Stimulated activated naive CD4-positive, alpha-beta T cell (primary cell): Measurements from ENCODE around the gene ELOVL5.

Experiments
- DNase-seq, 6 experiments: peaks; one replicate each; lab custom pipeline; 2025; lab: John Stamatoyannopoulos, UW

Gene ELOVL5

DNA sequence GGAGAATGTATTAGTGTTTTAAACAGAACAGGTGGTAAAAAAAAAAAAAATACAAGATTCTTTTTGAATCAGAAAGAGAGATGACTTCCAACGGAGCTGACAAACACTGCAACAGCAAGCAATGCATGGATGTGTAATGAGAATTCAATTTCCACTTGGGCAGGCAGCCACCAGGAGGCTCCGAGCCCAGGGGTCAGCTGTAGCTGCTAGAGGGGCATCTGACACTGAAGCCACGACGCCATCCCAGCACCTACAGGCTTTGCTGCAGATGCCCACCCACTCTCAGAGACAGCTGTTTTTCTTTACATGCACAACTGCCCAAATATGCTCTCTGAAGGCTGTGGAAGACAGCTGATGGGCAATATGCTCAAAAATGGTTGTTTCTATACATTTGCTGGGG is 75.4 kb downstream of the ELOVL5 start:
- no peak for DNase-seq

GRCh38 chr6:53269827-53270226 is 78.9 kb downstream of the ELOVL5 start:
- no peak for DNase-seq

DNA sequence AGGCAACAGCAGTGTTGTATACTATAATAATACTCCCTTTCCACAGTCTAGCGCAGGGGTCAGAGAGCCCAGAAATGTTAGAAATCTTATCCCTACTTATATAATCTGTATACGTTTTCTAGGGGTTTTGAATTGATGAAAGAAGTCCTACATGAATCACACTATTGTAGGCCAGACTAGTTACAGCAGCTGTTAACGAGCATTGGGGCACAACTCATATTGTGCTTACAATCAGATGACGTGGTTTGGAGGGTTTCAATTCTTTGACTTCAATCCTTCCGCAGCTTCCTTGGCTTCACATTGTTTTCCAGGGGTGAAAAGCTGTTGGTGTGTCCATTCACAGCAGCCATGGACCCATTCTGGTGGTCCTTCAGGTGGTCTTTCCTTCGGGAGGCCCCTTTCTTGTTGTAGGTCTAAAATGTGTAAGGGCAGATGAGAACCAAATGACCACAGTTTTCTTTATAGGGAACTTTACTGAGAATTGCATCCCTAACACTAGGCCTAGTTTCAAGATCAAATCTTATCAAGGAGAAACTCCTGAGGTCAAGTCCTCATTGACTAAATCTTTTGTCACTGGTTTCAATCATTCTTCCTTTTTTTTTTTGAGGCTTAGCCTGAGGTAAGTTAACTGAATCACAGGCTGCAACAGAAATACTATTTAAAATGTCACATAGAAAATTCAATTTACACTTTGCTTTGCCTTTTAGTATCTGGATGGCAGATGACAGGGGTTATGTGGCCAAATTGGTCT is 79.7 kb downstream of the ELOVL5 start:
- DNase-seq, result no peak

DNA sequence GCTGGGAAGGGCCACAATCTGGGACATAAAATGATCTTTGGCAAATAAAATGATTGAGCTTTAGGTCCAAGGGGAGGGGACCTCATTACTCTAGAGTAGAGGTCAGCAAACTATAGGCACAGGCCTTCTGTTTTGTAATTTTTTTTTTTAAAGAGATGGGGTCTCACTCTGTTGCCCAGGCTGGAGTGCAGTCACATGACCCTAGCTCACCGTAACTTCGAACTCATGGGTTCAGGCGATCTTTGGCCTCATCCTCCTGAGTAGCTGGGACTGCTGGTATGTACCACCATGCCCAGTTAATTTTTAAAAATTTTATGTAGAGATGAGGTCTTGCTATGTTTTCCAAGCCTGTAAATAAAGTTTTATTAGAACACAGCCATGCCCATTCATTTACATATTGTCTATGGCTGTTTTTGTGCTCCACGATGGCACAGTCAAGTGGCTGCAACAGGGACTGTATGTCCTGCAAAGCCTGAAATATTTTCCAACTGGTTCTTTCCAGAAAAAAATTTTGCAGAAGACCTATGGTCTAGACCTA is 82.1 kb downstream of the ELOVL5 start:
- no peak for DNase-seq

DNA sequence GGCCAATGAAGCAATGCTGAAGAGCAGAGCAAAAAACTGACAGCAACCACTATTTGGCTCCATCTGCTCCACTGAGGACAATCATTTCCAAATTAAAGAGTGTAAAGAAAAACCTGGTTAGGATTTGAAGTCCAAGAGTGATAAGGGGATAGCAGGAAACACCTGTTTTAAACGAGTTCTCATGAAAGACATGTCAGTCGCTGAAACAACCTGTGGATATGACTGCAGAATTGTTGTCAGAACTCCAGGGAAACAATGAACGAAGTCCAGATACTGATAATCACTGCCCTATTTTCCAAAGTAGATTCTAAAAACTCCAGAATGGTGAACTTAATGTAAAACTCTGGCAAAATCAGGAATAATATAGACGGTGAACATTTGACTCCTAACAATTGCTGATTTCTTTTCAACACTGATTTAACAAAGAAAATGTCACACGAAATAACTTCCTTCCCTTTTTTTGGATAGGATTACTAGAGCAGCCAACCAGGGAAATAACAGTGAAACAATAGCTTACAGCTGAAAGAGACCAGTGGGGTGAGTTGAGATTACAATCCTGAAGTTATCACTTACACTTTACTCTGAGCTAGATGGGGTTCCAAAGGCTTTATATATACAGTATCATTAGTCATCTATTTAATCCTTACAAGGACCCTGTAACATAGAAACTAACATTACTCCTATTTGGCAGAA is 83.7 kb downstream of the ELOVL5 start:
- no peak for DNase-seq

- no peak for DNase-seq
Measured at GRCh38 chr6:53264337-53264736, 84.4 kb downstream of the ELOVL5 start.

DNA sequence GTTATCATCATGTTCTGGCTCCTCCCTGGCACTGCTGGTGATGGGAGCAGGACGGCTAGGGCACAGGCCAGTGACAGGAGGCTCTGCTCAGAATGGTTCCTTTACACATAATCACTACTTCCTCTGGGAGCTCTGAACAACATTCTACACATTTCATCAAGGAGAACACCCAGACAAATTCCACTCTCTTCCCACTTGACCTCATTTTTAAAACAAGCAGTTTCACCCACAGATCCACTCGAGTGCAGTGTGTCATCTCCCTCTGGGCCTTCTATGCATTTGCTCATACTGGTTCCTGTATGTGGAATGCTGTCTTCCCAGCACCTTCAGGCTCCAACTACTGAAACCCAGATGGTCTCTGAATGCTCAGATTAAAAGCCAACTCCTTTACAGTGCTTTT is 84.8 kb downstream of the ELOVL5 start:
- DNase-seq, result no peak

DNA sequence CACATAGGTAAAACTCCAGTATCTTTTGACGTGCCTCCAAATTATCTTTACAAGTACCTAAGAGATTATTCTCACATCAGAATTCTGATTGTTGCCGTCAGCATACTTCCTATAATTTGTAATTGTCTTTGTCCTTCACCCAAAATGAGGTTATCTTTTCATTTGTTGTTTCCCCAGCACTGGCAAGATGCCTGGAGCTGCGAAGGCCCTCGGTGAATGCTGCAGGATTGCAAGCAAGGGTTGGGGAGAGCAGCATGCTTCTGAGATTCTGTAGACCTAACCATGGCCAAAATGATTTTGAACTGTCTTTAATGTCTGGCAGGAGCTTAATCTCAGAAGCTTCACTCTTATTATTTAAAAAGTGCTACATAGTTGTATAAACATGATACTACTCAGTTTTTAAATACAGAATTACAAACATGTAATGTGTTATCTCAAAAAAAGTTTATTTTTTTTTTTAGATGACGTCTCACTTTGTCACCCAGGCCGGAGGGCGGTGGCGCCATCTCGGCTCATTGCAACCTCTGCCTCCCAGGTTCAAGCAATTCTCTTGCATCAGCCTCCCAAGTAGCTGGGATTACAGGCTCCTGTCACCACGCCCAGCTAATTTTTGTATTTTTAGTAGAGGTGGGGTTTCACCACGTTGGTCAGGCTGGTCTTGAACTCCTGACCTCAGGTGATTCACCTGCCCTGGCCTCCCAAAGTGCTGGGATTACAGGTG is 88.7 kb downstream of the ELOVL5 start:
- DNase-seq, result no peak

DNA sequence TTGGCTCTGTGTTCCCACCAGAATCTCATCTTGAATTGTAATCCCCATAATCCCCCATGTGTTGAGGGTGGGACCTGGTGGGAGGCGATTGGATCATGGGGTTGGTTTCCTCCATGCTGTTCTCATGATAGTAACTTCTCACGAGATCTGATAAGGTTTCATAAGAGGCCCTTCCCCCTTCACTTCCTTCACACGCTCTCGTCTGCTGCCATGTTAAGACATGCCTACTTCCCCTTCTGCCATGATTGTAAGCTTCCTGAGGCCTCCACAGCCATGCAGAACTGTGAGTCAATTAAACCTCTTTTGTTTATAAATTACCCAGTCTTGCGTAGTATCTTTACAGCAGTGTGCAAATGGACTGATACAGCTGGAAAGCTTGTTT is 90.0 kb downstream of the ELOVL5 start:
- DNase-seq, result no peak

DNA sequence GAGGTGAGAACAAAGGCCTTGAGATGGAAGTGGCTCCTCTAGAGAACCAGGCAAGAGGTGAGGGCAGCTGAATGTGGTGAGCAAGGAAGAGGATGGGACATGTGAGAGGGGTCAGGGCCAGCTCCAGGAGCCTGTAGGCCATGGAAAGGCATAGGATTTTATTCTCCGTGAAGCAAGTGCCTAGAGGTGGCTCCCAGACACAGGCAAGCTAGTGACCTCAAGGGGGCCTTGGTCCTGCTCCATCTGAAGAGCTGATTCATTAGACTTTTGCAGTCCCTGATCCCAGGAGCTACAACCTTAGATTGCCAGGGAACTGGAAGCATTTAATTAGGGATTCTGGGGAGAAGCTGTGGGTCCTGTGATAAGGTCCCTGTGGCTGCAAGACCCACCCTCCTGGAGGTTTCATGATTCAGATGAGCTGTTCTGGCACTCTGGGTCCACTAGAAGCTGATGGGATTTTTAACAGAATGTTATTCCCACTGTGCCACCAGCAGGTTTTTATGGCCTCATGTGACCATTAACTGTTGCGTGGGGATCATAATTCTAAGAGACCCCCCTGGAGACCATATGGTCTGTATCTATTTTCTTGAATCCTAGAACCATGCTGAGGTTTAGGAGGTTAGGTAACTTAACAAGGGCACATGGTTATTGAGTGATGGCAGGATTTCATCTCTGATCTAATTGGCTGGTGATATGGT is 90.5 kb downstream of the ELOVL5 start:
- DNase-seq, result no peak

GRCh38 chr6:53257533-53257932 is 91.2 kb downstream of the ELOVL5 start:
- no peak for DNase-seq

DNA sequence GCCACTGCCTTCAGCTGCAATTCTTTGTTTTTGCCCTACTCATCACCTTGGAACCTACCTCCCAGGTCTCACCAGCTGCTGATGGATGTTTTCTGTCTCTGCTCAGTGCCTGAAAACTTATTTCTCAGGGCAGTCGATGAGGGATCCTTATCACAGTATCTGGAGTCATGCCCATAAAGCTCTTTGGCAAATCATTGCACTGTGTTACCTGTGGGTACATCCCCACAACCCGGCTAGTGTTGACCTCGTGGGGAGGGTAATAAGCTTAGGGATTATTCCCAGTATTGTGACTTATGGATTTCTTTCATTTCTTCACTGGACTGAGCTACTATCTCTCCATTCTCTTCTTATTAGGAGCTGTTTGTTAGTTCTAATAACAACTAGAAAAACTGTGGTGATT is 91.7 kb downstream of the ELOVL5 start:
- DNase-seq, result no peak

- DNase-seq, result no peak
Measured at GRCh38 chr6:53252177-53252692, 96.5 kb downstream of the ELOVL5 start.

DNA sequence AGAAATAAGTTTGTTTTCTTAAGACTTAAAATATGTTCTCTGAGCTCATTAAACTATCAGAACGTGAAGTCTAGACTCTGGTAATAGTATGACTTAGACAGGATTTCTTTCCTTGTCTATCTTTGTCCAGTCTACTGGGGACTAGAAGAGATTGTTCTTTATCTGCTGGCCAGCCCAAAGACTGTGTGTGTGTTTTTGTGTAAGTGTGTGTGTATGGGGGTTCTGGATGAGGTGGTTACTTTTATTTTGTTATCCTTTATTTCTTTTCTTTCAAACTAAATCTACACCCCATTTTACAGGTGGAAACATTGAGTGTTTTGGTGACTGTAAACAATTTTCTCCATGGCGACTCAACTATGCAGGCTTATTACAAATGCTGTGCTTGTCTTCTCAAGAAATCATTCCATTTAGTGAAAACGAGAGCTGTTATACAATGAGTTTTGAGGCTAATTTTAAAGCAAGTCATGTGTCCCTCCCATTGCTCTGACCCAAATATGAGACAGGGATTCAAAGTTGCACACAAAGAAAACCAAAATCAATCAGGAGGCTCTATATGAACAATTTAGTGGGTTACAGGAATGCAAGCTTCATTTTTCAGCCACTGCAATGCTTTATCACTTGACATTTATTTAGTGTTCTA is 97.6 kb downstream of the ELOVL5 start:
- DNase-seq, result no peak

DNA sequence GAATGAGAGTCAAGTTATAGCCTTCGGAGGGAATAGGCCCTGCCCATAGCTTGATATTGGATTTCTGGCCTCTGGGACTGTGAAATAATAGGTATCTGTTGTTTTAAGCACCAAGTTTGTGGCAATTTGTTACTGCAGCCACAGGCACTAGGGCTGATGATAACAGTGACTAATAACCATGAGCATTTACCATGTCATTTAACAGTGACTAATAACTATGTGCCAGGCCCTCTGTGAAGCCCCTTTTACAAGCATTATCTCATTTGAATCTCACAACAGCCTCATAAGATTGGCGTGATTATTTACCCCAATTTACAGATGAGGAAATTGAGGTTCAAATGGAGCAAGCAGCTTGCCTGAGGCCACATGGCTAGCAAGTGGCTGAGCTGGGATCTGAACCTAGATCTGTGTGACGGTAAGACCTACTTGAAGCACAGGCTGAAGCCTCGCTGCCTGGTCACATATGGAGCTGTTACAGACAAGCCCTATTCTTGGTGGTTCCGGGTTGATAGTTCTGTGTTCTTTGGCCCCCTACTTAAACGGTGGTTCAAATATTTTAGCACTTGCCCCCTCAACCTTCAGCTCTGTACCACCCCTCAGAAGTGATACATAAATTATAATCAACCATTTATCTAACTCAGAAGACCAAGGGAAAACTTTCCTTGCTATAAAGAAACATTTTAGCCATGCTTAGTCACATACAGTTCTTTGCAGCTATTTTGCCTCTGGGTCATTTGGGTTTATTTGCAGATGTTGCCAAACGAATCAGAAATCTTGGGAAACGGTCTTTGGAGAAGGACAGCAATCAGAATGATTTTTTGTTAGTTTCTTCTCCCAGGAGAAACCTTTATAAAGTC is 98.3 kb downstream of the ELOVL5 start:
- DNase-seq, result no peak

DNA sequence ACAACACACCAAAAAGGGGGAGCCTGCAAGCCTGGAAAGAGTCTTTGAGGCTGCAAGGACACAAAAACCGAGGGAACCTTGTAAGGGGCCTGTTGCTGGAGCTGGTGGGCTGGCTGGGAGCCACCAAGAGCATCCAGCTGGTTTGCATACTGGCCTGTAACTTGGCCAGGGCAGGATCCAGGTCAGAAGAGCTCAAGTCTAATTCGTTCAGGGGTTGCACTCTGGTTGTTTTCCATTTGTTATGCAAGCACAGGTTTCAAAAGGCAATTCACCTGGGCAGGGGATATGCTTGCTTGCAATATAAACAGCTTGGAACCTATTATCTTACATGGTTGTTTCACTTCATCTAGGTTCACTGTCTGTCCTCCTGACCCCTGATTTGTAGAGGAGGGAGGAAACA is 101.8 kb downstream of the ELOVL5 start:
- no peak for DNase-seq

GRCh38 chr6:53244958-53245357 is 103.8 kb downstream of the ELOVL5 start:
- no peak for DNase-seq

DNA sequence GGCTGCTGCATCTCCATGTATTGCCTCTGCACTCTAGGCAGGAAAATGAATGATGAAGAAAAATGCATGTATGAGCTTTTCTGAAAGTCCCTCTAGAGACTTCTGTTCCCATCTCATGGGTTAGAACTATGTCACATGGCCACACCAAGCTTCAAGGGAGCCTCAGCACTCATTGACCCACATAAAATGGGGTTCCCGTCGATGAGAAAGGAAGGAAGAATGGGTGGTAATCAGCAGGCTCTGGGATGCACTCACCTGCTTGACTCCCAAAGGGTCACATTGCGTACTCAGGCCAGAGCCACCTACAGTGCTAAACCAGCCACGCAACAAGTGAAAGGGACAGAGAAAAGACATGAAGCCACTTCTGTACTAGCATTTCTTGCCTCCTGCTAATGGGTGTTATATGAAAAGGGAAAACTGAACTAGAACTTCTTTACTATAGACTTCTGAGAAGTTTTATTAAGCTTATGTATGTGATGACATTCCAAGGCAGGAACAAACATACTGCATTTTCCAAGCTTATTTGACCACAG is 104.3 kb downstream of the ELOVL5 start:
- DNase-seq, result no peak

DNA sequence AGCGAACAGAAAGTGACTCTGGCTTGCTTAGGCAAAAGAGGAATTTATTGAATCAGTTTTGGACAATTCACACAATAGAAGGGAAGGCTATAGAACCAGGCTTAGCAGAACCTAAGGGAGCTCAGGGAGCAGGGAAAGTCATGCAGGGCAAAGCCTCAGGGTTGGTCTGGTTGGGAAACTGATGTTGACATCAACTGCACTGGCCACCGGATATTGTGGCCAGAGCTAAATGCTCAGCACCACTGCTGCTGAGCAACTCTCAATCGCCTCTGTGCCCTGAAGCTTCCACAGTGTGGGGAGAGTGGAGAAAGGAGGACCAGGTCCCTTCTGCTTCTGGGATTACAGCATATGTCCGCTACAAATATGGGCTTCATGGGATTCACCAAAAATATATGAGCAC is 106.8 kb downstream of the ELOVL5 start:
- no peak for DNase-seq

GRCh38 chr6:53240761-53241160 is 108.0 kb downstream of the ELOVL5 start:
- DNase-seq, result peak in 2 of 6 experiments; percentile 8 to 27
